Activated naive CD8-positive, alpha-beta T cell treated with anti-CD3 and anti-CD28 coated beads, Interleukin-2, amount 50 U/mL, for 24 hours (primary cell): ENCODE data around the gene ELL.

Source experiments
- ATAC-seq: fragments of 150-1000 bp; cut with Tn5 transposase; one replicate; pipeline ENCODE4 v1.10.0; 2021
- DNase-seq: peaks from one replicate; pipeline ENCODE4 v3.0.0; 2021
- H3K27ac Mint-ChIP-seq: one replicate; pipeline ENCODE4 v1.8.0; 2021; ENCODE audit warnings: mild to moderate bottlenecking, mixed read lengths
- H3K27me3 Mint-ChIP-seq: one replicate; pipeline ENCODE4 v1.8.0; 2021; ENCODE audit warnings: mixed read lengths
- H3K36me3 Mint-ChIP-seq: one replicate; pipeline ENCODE4 v1.8.0; 2021; ENCODE audit warnings: low read depth, mixed read lengths
- H3K4me1 Mint-ChIP-seq: one replicate; pipeline ENCODE4 v1.8.0; 2021; ENCODE audit warnings: mixed read lengths
- H3K4me3 Mint-ChIP-seq: one replicate; pipeline ENCODE4 v1.8.0; 2021; ENCODE audit warnings: mild to moderate bottlenecking, moderate library complexity, mixed read lengths
- H3K9me3 Mint-ChIP-seq: one replicate; pipeline ENCODE4 v1.8.0; 2021; ENCODE audit warnings: mixed read lengths

ELL gene

GRCh38 chr19:18430417-18431144, 91.3 kb downstream of the ELL start:
- Mint-ChIP-seq H3K9me3 (no peaks in the 10 kb centered on the region), H3K4me3 (peak overlapping the region; percentile 43), H3K27ac (no peak overlapping the region), H3K4me1 (peaks cover 24% of the 10 kb centered on the region), H3K27me3 (no peaks in the 10 kb centered on the region), H3K36me3 (peaks cover 3% of the 10 kb centered on the region)
- no peak for DNase-seq
- no peak for ATAC-seq

GRCh38 chr19:18429717-18430416, 92.0 kb downstream of the ELL start:
- no peak for DNase-seq
- ATAC-seq, result no peak
- H3K4me1 Mint-ChIP-seq, result peaks cover 24% of the 10 kb centered on the region
- peaks cover 3% of the 10 kb centered on the region for H3K36me3 Mint-ChIP-seq
- peak overlapping the region; percentile 53 for H3K4me3 Mint-ChIP-seq
- H3K9me3 Mint-ChIP-seq, result no peaks in the 10 kb centered on the region
- H3K27ac Mint-ChIP-seq, result no peak overlapping the region
- H3K27me3 Mint-ChIP-seq, result no peaks in the 10 kb centered on the region

GRCh38 chr19:18428787-18429674, 92.8 kb downstream of the ELL start:
- no peaks in the 10 kb centered on the region for H3K9me3 Mint-ChIP-seq
- DNase-seq (peak; percentile 85), ATAC-seq (peak; percentile 83)
- no peak overlapping the region for H3K4me3 Mint-ChIP-seq
- no peaks in the 10 kb centered on the region for H3K27me3 Mint-ChIP-seq
- peaks cover 23% of the 10 kb centered on the region for H3K4me1 Mint-ChIP-seq
- no peak overlapping the region for H3K27ac Mint-ChIP-seq
- H3K36me3 Mint-ChIP-seq, result peaks cover 3% of the 10 kb centered on the region

GRCh38 chr19:18428173-18428786, 93.6 kb downstream of the ELL start:
- Mint-ChIP-seq H3K27ac (no peak overlapping the region), H3K36me3 (peaks cover 3% of the 10 kb centered on the region), H3K4me1 (peaks cover 29% of the 10 kb centered on the region), H3K4me3 (no peak overlapping the region), H3K27me3 (no peaks in the 10 kb centered on the region), H3K9me3 (no peaks in the 10 kb centered on the region)
- no peak for DNase-seq
- ATAC-seq, result no peak

DNA sequence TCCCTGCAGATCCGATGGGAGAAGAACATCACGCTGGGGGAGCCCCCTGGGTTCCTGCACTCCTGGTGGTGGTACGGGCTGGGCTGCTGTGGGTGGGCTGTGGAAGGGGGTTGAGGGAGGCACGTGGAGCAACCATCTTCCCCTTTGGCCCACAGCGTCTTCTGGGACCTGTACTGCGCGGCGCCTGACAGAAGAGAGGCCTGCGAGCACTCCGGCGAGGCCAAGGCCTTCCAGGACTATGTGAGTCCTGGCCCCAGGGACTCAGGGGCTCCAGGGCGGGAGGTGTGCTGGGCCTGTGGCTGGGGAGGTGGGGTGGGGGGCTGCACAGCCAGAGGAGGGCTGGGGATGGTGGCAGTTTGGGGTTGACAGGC, 94.1 kb downstream of the ELL start:
- H3K4me1 Mint-ChIP-seq, result peaks cover 33% of the 10 kb centered on the region
- no peak overlapping the region for H3K27ac Mint-ChIP-seq
- no peak overlapping the region for H3K4me3 Mint-ChIP-seq
- no peak for DNase-seq
- no peak for ATAC-seq
- no peaks in the 10 kb centered on the region for H3K9me3 Mint-ChIP-seq
- no peaks in the 10 kb centered on the region for H3K27me3 Mint-ChIP-seq
- H3K36me3 Mint-ChIP-seq, result peaks cover 3% of the 10 kb centered on the region

GRCh38 chr19:18427080-18427742, 94.7 kb downstream of the ELL start:
- peaks cover 3% of the 10 kb centered on the region for H3K36me3 Mint-ChIP-seq
- no peak overlapping the region for H3K4me3 Mint-ChIP-seq
- H3K9me3 Mint-ChIP-seq, result no peaks in the 10 kb centered on the region
- H3K27ac Mint-ChIP-seq, result no peak overlapping the region
- ATAC-seq, result no peak
- DNase-seq, result no peak
- peaks cover 35% of the 10 kb centered on the region for H3K4me1 Mint-ChIP-seq
- no peaks in the 10 kb centered on the region for H3K27me3 Mint-ChIP-seq

- DNase-seq, result no peak
- no peaks in the 10 kb centered on the region for H3K9me3 Mint-ChIP-seq
- no peak for ATAC-seq
- peaks cover 41% of the 10 kb centered on the region for H3K4me1 Mint-ChIP-seq
- H3K27ac Mint-ChIP-seq, result no peak overlapping the region
- H3K27me3 Mint-ChIP-seq, result no peaks in the 10 kb centered on the region
- H3K4me3 Mint-ChIP-seq, result no peak overlapping the region
- peaks cover 3% of the 10 kb centered on the region for H3K36me3 Mint-ChIP-seq
These were observed 95.5 kb downstream of the ELL start for GRCh38 chr19:18426416-18426767.

DNA sequence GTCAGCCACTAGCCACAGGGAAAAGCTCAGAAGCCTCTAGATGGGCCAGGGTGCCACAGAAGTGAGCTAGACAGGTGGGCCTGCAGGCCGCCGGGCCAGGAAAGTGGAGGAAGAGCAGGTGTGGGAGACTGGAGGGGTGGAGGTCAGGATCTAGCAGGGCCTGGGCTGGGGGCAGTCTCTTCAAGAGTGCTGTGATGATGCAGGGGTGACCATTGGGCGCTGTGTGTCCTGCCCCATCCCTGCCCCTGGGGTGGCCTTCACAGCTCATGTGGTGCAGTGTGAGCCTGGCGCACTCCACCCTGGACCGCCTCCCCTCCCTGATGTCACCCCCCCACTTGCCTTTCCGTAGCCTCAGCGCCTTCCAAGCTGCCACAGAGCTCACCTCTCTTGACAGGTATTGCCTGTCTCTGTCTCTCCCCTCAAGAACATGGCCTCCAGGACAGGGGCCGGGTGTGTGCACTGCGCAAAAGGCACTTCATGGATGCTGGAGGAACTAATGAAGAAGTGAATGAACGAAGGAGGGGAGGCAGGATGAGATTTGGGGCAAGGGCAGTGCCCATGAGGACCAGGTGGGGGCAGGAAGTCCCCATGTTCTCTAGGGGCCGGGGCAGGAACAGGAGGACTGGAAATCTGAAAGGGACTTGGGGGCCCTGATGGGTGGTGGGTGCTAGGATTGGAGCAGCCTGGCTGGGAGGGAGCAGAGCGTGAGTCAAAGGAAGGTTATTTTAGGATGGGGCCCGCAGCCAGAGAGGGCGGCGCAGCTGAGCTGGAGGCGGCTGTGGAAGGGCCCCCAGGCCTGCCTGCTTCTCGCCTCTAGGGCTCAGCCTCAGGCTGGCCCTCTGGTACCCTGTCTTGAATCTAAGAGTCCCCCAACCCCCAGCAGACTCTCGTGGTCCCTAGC, 96.1 kb downstream of the ELL start:
- no peak overlapping the region for H3K4me3 Mint-ChIP-seq
- ATAC-seq (no peak), DNase-seq (no peak)
- peaks cover 3% of the 10 kb centered on the region for H3K36me3 Mint-ChIP-seq
- H3K4me1 Mint-ChIP-seq, result peaks cover 47% of the 10 kb centered on the region
- H3K27me3 Mint-ChIP-seq, result no peaks in the 10 kb centered on the region
- no peaks in the 10 kb centered on the region for H3K9me3 Mint-ChIP-seq
- H3K27ac Mint-ChIP-seq, result peak overlapping the region; percentile 15

- Mint-ChIP-seq H3K27me3 (no peaks in the 10 kb centered on the region), H3K4me3 (no peak overlapping the region), H3K36me3 (peaks cover 6% of the 10 kb centered on the region), H3K9me3 (no peaks in the 10 kb centered on the region), H3K27ac (no peak overlapping the region), H3K4me1 (peaks cover 51% of the 10 kb centered on the region)
- DNase-seq (no peak), ATAC-seq (no peak)
These were observed 96.9 kb downstream of the ELL start for GRCh38 chr19:18424890-18425514.

- no peaks in the 10 kb centered on the region for H3K9me3 Mint-ChIP-seq
- no peak overlapping the region for H3K4me3 Mint-ChIP-seq
- H3K4me1 Mint-ChIP-seq, result peaks cover 45% of the 10 kb centered on the region
- no peaks in the 10 kb centered on the region for H3K27me3 Mint-ChIP-seq
- no peak overlapping the region for H3K27ac Mint-ChIP-seq
- peaks cover 6% of the 10 kb centered on the region for H3K36me3 Mint-ChIP-seq
- DNase-seq (no peak), ATAC-seq (no peak)
These were observed 97.6 kb downstream of the ELL start for GRCh38 chr19:18424122-18424889.

- H3K36me3 Mint-ChIP-seq, result peaks cover 6% of the 10 kb centered on the region
- ATAC-seq (no peak), DNase-seq (no peak)
- H3K27ac Mint-ChIP-seq, result no peak overlapping the region
- no peaks in the 10 kb centered on the region for H3K9me3 Mint-ChIP-seq
- peaks cover 2% of the 10 kb centered on the region for H3K27me3 Mint-ChIP-seq
- peak overlapping the region; percentile 92 for H3K4me3 Mint-ChIP-seq
- H3K4me1 Mint-ChIP-seq, result peaks cover 49% of the 10 kb centered on the region
These were observed 98.4 kb downstream of the ELL start for GRCh38 chr19:18423258-18424020.
